ENCODE data around the gene CCL22. TPM values are rescaled to one million over a fixed set of nuclear protein-coding genes. Genes with fewer than 3 reads are reported as not detected.

The CCL22 gene
- polyA plus RNA-seq, 1 donor from 2014 or later = not detected

DNA sequence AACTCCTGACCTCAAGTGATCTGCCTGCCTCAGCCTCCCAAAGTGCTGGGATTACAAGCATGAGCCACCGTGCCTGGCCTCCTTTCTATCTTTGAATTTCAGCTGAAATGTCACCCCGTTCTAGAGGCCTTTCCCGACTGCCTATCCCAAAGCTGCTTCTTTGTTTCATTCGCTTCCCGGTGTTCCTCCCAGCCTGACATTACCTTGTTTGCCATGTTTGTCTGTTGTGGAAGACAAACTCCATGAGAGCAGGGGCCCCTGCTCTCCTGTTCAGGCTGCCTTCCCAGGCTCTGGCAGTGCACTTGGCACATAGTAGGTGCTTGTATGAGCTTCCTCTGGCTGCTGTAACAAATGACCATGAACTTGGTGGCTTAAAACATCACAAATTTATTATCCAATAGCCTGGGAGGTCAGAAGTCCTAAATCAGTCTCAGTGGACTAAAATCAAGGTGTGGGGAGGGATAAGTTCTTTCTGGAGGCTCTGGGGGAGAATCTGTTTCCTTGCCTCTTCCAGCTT lies 2.6 kb upstream of the CCL22 start:
- no peaks in the 10 kb centered on the region for H3K9me2 ChIP-seq (ENCODE audit: insufficient read depth, low read length)
- no peak overlapping the region for H3K4me2 ChIP-seq (ENCODE audit: low read length)

DNA sequence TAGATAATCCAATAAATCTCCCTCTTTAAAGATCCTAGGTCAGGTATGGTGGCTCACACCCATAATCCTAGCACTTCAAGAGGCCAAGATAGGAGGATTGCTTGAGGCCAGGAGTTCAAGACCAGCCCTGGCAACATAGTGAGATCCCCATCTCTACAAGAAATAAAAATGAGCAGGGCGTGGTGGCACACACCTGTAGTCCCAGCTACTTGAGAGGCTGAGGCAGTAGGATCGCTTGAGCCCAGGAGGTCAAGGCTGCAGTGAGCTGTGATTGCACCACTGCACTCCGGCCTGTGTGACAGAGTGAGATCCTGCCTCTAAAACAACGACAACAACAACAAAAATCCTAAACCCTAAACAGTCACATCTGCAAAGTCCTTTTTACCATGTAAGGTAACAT lies 2.0 kb upstream of the CCL22 start:
- no peak overlapping the region for H3K4me2 ChIP-seq (ENCODE audit: low read length)

More for the DNA sequence above, 2.6 kb upstream of the CCL22 start:
- H3K27me3 ChIP-seq (ENCODE audit: insufficient read depth, low read depth, low read length) = no peaks in the 10 kb centered on the region
- H2AFZ ChIP-seq (ENCODE audit: low read depth, low read length) = no peak overlapping the region
- H3K4me3 ChIP-seq (ENCODE audit: low read length) = no peak overlapping the region
- H3K9me3 ChIP-seq (ENCODE audit: low read length) = no peaks in the 10 kb centered on the region
- no peak overlapping the region for H3K27ac ChIP-seq (ENCODE audit: low read length)
- H3K79me2 ChIP-seq (replicated peaks; ENCODE audit: insufficient read depth, low read length) = no peaks in the 10 kb centered on the region
- H3K9ac ChIP-seq (ENCODE audit: low read length) = no peak overlapping the region
- no peaks in the 10 kb centered on the region for H4K20me1 ChIP-seq (ENCODE audit: insufficient read depth)
- TF ChIP-seq EZH2 (IDR thresholded peaks at IDR 0.05; ENCODE audit: borderline replicate concordance, insufficient read depth, low read length, poor library complexity, severe bottlenecking) (no peak), TAF1 (IDR thresholded peaks at IDR 0.05; ENCODE audit: low read depth) (no peak), EP300 (conservative IDR thresholded peaks at IDR 0.05; ENCODE audit: poor library complexity, severe bottlenecking) (no peak)
- TF ChIP-seq, protein P1, sequence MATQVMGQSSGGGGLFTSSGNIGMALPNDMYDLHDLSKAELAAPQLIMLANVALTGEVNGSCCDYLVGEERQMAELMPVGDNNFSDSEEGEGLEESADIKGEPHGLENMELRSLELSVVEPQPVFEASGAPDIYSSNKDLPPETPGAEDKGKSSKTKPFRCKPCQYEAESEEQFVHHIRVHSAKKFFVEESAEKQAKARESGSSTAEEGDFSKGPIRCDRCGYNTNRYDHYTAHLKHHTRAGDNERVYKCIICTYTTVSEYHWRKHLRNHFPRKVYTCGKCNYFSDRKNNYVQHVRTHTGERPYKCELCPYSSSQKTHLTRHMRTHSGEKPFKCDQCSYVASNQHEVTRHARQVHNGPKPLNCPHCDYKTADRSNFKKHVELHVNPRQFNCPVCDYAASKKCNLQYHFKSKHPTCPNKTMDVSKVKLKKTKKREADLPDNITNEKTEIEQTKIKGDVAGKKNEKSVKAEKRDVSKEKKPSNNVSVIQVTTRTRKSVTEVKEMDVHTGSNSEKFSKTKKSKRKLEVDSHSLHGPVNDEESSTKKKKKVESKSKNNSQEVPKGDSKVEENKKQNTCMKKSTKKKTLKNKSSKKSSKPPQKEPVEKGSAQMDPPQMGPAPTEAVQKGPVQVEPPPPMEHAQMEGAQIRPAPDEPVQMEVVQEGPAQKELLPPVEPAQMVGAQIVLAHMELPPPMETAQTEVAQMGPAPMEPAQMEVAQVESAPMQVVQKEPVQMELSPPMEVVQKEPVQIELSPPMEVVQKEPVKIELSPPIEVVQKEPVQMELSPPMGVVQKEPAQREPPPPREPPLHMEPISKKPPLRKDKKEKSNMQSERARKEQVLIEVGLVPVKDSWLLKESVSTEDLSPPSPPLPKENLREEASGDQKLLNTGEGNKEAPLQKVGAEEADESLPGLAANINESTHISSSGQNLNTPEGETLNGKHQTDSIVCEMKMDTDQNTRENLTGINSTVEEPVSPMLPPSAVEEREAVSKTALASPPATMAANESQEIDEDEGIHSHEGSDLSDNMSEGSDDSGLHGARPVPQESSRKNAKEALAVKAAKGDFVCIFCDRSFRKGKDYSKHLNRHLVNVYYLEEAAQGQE (IDR thresholded peaks at IDR 0.05; ENCODE audit: borderline replicate concordance) = no peak
- TF ChIP-seq, protein P2, sequence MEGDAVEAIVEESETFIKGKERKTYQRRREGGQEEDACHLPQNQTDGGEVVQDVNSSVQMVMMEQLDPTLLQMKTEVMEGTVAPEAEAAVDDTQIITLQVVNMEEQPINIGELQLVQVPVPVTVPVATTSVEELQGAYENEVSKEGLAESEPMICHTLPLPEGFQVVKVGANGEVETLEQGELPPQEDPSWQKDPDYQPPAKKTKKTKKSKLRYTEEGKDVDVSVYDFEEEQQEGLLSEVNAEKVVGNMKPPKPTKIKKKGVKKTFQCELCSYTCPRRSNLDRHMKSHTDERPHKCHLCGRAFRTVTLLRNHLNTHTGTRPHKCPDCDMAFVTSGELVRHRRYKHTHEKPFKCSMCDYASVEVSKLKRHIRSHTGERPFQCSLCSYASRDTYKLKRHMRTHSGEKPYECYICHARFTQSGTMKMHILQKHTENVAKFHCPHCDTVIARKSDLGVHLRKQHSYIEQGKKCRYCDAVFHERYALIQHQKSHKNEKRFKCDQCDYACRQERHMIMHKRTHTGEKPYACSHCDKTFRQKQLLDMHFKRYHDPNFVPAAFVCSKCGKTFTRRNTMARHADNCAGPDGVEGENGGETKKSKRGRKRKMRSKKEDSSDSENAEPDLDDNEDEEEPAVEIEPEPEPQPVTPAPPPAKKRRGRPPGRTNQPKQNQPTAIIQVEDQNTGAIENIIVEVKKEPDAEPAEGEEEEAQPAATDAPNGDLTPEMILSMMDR (IDR thresholded peaks at IDR 0.05; ENCODE audit: poor library complexity, severe bottlenecking) = no peak
- no peaks in the 10 kb centered on the region for H3F3A ChIP-seq (ENCODE audit: insufficient read depth, low read length, poor library complexity, severe bottlenecking)
- H3K36me3 ChIP-seq (ENCODE audit: insufficient read depth, low read length) = no peaks in the 10 kb centered on the region

More for the DNA sequence above, 2.0 kb upstream of the CCL22 start:
- Histone ChIP-seq H3K27ac (ENCODE audit: low read length) (no peak overlapping the region), H4K20me1 (ENCODE audit: insufficient read depth) (no peaks in the 10 kb centered on the region), H3K79me2 (replicated peaks; ENCODE audit: insufficient read depth, low read length) (no peaks in the 10 kb centered on the region), H3K4me3 (ENCODE audit: low read length) (no peak overlapping the region), H2AFZ (ENCODE audit: low read depth, low read length) (no peak overlapping the region), H3K36me3 (ENCODE audit: insufficient read depth, low read length) (no peaks in the 10 kb centered on the region), H3K27me3 (ENCODE audit: insufficient read depth, low read depth, low read length) (no peaks in the 10 kb centered on the region), H3K9me2 (ENCODE audit: insufficient read depth, low read length) (no peaks in the 10 kb centered on the region), H3F3A (ENCODE audit: insufficient read depth, low read length, poor library complexity, severe bottlenecking) (no peaks in the 10 kb centered on the region), H3K9me3 (ENCODE audit: low read length) (no peaks in the 10 kb centered on the region), H3K9ac (ENCODE audit: low read length) (no peak overlapping the region)
- no peak for TF ChIP-seq EZH2 (IDR thresholded peaks at IDR 0.05; ENCODE audit: borderline replicate concordance, insufficient read depth, low read length, poor library complexity, severe bottlenecking)
- no peak for TF ChIP-seq RAD21 (conservative IDR thresholded peaks at IDR 0.05)
- no peak for TF ChIP-seq POLR2AphosphoS5 (IDR thresholded peaks at IDR 0.05)
- TF ChIP-seq TAF1 (IDR thresholded peaks at IDR 0.05; ENCODE audit: low read depth) = no peak
- TF ChIP-seq EP300 (conservative IDR thresholded peaks at IDR 0.05; ENCODE audit: poor library complexity, severe bottlenecking) = no peak
- TF ChIP-seq, protein P1 (IDR thresholded peaks at IDR 0.05; ENCODE audit: borderline replicate concordance) = no peak
- TF ChIP-seq, protein P2 (IDR thresholded peaks at IDR 0.05; ENCODE audit: poor library complexity, severe bottlenecking) = no peak
- TF ChIP-seq MXI1 (conservative IDR thresholded peaks at IDR 0.05; ENCODE audit: poor library complexity, severe bottlenecking) = no peak
- TF ChIP-seq SMC3 (conservative IDR thresholded peaks at IDR 0.05; ENCODE audit: poor library complexity) = no peak
